ENCODE data around the gene NBEAL1. TPM values are rescaled to one million over a fixed set of nuclear protein-coding genes. Genes with fewer than 3 reads are reported as not detected.
"Not testable (repeated sequence)": the region's sequence is repeated elsewhere in the genome, so short reads cannot be mapped to it uniquely, and the experiment has no call there.

Gene NBEAL1
- total RNA-seq, 1 experiment from 2014 or later, result 17.0 TPM

- H3K27ac ChIP-seq (ENCODE audit: low read depth, low read length); H3K4me2 ChIP-seq (ENCODE audit: low read length); DNase-seq (ENCODE audit: low read depth, low spot score); H3K79me2 ChIP-seq (ENCODE audit: insufficient read depth, low read length); ATAC-seq; BruUV-seq (replicated peaks); CTCF ChIA-PET; H3K4me1 ChIP-seq (ENCODE audit: control insufficient read depth in 1 of 2, insufficient read depth in 2 of 2, low read length in 2 of 2); H3K36me3 ChIP-seq (ENCODE audit: control insufficient read depth in 1 of 2, insufficient read depth in 2 of 2, low read length in 2 of 2); intact Hi-C loops (cut with micrococcal nuclease); H3K9me2 ChIP-seq (ENCODE audit: insufficient read depth); RAD21 ChIA-PET (ENCODE audit: low non-redundant PET in 1 of 2, low total read pairs in 2 of 2, uncharacterized antibody in 2 of 2, unreplicated experiment in 2 of 2); H3K9ac ChIP-seq (ENCODE audit: low read length); H2AFZ ChIP-seq (ENCODE audit: low read depth, low read length, poor library complexity, severe bottlenecking); H3K27me3 ChIP-seq (ENCODE audit: insufficient read depth, low read length); H3K9me3 ChIP-seq (ENCODE audit: control insufficient read depth in 1 of 2, insufficient read depth in 1 of 2, low read depth in 1 of 2, low read length in 2 of 2); H3K4me3 ChIP-seq (replicated peaks in 1 of 2; ENCODE audit: low read depth in 1 of 2, low read length in 2 of 2); POLR2A ChIA-PET; H4K20me1 ChIP-seq (ENCODE audit: insufficient read depth): not testable (repeated sequence)
These were observed 71.7 kb downstream of the NBEAL1 start for GRCh38 chr2:203086381-203086780.

- BruUV-seq (replicated peaks); H3K9me3 ChIP-seq (ENCODE audit: control insufficient read depth in 1 of 2, insufficient read depth in 1 of 2, low read depth in 1 of 2, low read length in 2 of 2); RAD21 ChIA-PET (ENCODE audit: low non-redundant PET in 1 of 2, low total read pairs in 2 of 2, uncharacterized antibody in 2 of 2, unreplicated experiment in 2 of 2); H2AFZ ChIP-seq (ENCODE audit: low read depth, low read length, poor library complexity, severe bottlenecking); H3K27me3 ChIP-seq (ENCODE audit: insufficient read depth, low read length); H4K20me1 ChIP-seq (ENCODE audit: insufficient read depth); POLR2A ChIA-PET; intact Hi-C loops (cut with micrococcal nuclease); H3K4me1 ChIP-seq (ENCODE audit: control insufficient read depth in 1 of 2, insufficient read depth in 2 of 2, low read length in 2 of 2); H3K9ac ChIP-seq (ENCODE audit: low read length); H3K4me3 ChIP-seq (replicated peaks in 1 of 2; ENCODE audit: low read depth in 1 of 2, low read length in 2 of 2); H3K27ac ChIP-seq (ENCODE audit: low read depth, low read length); DNase-seq (ENCODE audit: low read depth, low spot score); H3K79me2 ChIP-seq (ENCODE audit: insufficient read depth, low read length); H3K36me3 ChIP-seq (ENCODE audit: control insufficient read depth in 1 of 2, insufficient read depth in 2 of 2, low read length in 2 of 2); H3K4me2 ChIP-seq (ENCODE audit: low read length); H3K9me2 ChIP-seq (ENCODE audit: insufficient read depth); CTCF ChIA-PET; ATAC-seq: not testable (repeated sequence)
These were observed 76.0 kb downstream of the NBEAL1 start for GRCh38 chr2:203090721-203091120.

- no peaks in the 10 kb centered on the region for H3K9me3 ChIP-seq (ENCODE audit: control insufficient read depth in 1 of 2, insufficient read depth in 1 of 2, low read depth in 1 of 2, low read length in 2 of 2)
- no peaks in the 10 kb centered on the region for H3K79me2 ChIP-seq (ENCODE audit: insufficient read depth, low read length)
- peak; percentile 30; the same call in 1 of the 2 replicates for TF ChIP-seq RAD21 (IDR thresholded peaks at IDR 0.05; ENCODE audit: low read depth)
- TF ChIP-seq CTCF (IDR thresholded peaks at IDR 0.05 in 2 of 3, conservative IDR thresholded peaks at IDR 0.05 in 1 of 3; ENCODE audit: borderline replicate concordance in 1 of 3, insufficient read depth in 1 of 3, low read depth in 2 of 3, low read length in 2 of 3), result peak in 2 of 3 experiments; percentile 50 to 52; a peak in 3 of 6 replicates
- TF ChIP-seq EZH2 (IDR thresholded peaks at IDR 0.05), result no peak
- H3K4me1 ChIP-seq (ENCODE audit: control insufficient read depth in 1 of 2, insufficient read depth in 2 of 2, low read length in 2 of 2), result no peaks in the 10 kb centered on the region
- H2AFZ ChIP-seq (ENCODE audit: low read depth, low read length, poor library complexity, severe bottlenecking), result no peak overlapping the region
- no peaks in the 10 kb centered on the region for H3K27me3 ChIP-seq (ENCODE audit: insufficient read depth, low read length)
- no peak overlapping the region for H3K4me2 ChIP-seq (ENCODE audit: low read length)
- RAD21 ChIA-PET (ENCODE audit: low non-redundant PET in 1 of 2, low total read pairs in 2 of 2, uncharacterized antibody in 2 of 2, unreplicated experiment in 2 of 2), result no interaction called here
- H3K4me3 ChIP-seq (replicated peaks in 1 of 2; ENCODE audit: low read depth in 1 of 2, low read length in 2 of 2), result no peak overlapping the region
- peak; percentile 12 for DNase-seq (ENCODE audit: low read depth, low spot score)
- no TSS peak for BruUV-seq (replicated peaks)
- H3K9me2 ChIP-seq (ENCODE audit: insufficient read depth), result no peaks in the 10 kb centered on the region
- no peaks in the 10 kb centered on the region for H3K36me3 ChIP-seq (ENCODE audit: control insufficient read depth in 1 of 2, insufficient read depth in 2 of 2, low read length in 2 of 2)
- ATAC-seq, result peak; percentile 81
- intact Hi-C loops (cut with micrococcal nuclease), result no loop called here
- no peaks in the 10 kb centered on the region for H4K20me1 ChIP-seq (ENCODE audit: insufficient read depth)
- POLR2A ChIA-PET, result no interaction called here
- H3K27ac ChIP-seq (ENCODE audit: low read depth, low read length), result no peak overlapping the region
- CTCF ChIA-PET, result no interaction called here
- H3K9ac ChIP-seq (ENCODE audit: low read length), result no peak overlapping the region
These were observed 83.1 kb downstream of the NBEAL1 start for GRCh38 chr2:203097735-203098134.

GRCh38 chr2:203102357-203102756 lies 87.7 kb downstream of the NBEAL1 start:
- ATAC-seq; H3K9ac ChIP-seq (ENCODE audit: low read length); H3K4me1 ChIP-seq (ENCODE audit: control insufficient read depth in 1 of 2, insufficient read depth in 2 of 2, low read length in 2 of 2); H3K9me3 ChIP-seq (ENCODE audit: control insufficient read depth in 1 of 2, insufficient read depth in 1 of 2, low read depth in 1 of 2, low read length in 2 of 2); H3K4me3 ChIP-seq (replicated peaks in 1 of 2; ENCODE audit: low read depth in 1 of 2, low read length in 2 of 2); CTCF ChIA-PET; intact Hi-C loops (cut with micrococcal nuclease); RAD21 ChIA-PET (ENCODE audit: low non-redundant PET in 1 of 2, low total read pairs in 2 of 2, uncharacterized antibody in 2 of 2, unreplicated experiment in 2 of 2); H3K9me2 ChIP-seq (ENCODE audit: insufficient read depth); H3K36me3 ChIP-seq (ENCODE audit: control insufficient read depth in 1 of 2, insufficient read depth in 2 of 2, low read length in 2 of 2); H2AFZ ChIP-seq (ENCODE audit: low read depth, low read length, poor library complexity, severe bottlenecking); DNase-seq (ENCODE audit: low read depth, low spot score); BruUV-seq (replicated peaks); H3K4me2 ChIP-seq (ENCODE audit: low read length); H3K79me2 ChIP-seq (ENCODE audit: insufficient read depth, low read length); H4K20me1 ChIP-seq (ENCODE audit: insufficient read depth); POLR2A ChIA-PET; H3K27ac ChIP-seq (ENCODE audit: low read depth, low read length); H3K27me3 ChIP-seq (ENCODE audit: insufficient read depth, low read length): not testable (repeated sequence)

Data from HCT116 (cell line).